DOHH2 (cell line): ENCODE measurements around the gene PCDHB10.
"Not testable (repeated sequence)": the region's sequence is repeated elsewhere in the genome, so short reads cannot be mapped to it uniquely, and the experiment has no call there.

Source experiments
- H3F3A ChIP-seq: fragments of 200-600 bp; sonication (generic), shearing (Covaris generic); 2 replicates; pipeline ENCODE4 v1.6.0; 2016; ENCODE audit warnings: antibody characterized with exemption, mild to moderate bottlenecking; ENCODE audit not compliant: control insufficient read depth, insufficient read depth
- H3K27ac ChIP-seq: fragments of 200-600 bp; sonication (generic); 2 replicates; pipeline ENCODE4 v1.5.1; 2014; ENCODE audit warnings: low read depth, mild to moderate bottlenecking, low read length, moderate library complexity
- H3K27me3 ChIP-seq: fragments of 200-600 bp; sonication (generic); 2 replicates; pipeline ENCODE4 v1.6.1; 2014; ENCODE audit warnings: mild to moderate bottlenecking, low read length, mixed read lengths; ENCODE audit not compliant: control insufficient read depth
- H3K36me3 ChIP-seq: fragments of 200-600 bp; sonication (generic); 2 replicates; pipeline ENCODE4 v1.6.1; 2014; ENCODE audit warnings: mild to moderate bottlenecking, low read length, moderate library complexity, mixed read lengths; ENCODE audit not compliant: control insufficient read depth
- H3K4me1 ChIP-seq: fragments of 200-600 bp; sonication (generic); 2 replicates; pipeline ENCODE4 v1.6.1; 2014; ENCODE audit warnings: mild to moderate bottlenecking, low read length, mixed read lengths; ENCODE audit not compliant: control insufficient read depth
- H3K4me2 ChIP-seq: fragments of 200-600 bp; sonication (generic); 2 replicates; pipeline ENCODE4 v1.6.0; 2014; ENCODE audit warnings: mild to moderate bottlenecking, low read length, moderate library complexity
- H3K4me3 ChIP-seq: fragments of 200-600 bp; sonication (generic); 2 replicates; pipeline ENCODE4 v1.5.1; 2014; ENCODE audit warnings: mild to moderate bottlenecking, low read length, mixed read lengths
- H3K79me2 ChIP-seq: fragments of 200-600 bp; sonication (generic); 2 replicates; pipeline ENCODE4 v1.6.1; 2014; ENCODE audit warnings: mild to moderate bottlenecking, low read length, mixed read lengths; ENCODE audit not compliant: control insufficient read depth
- H3K9me2 ChIP-seq: fragments of 200-600 bp; sonication (generic); replicated peaks from 2 replicates; pipeline ENCODE4 v1.6.1; 2014; ENCODE audit warnings: mild to moderate bottlenecking, low read length, mixed read lengths; ENCODE audit not compliant: control insufficient read depth
- H3K9me3 ChIP-seq: fragments of 200-600 bp; sonication (generic); 2 replicates; pipeline ENCODE4 v1.6.1; 2014; ENCODE audit warnings: antibody characterized with exemption, low read length, mixed read lengths; ENCODE audit not compliant: control insufficient read depth, insufficient read depth
- H4K20me1 ChIP-seq: fragments of 200-600 bp; sonication (generic); 2 replicates; pipeline ENCODE4 v1.6.0; 2014; ENCODE audit warnings: low read depth, mild to moderate bottlenecking, antibody characterized with exemption, low read length, moderate library complexity; ENCODE audit not compliant: control insufficient read depth, insufficient read depth
- EZH2phosphoT487 ChIP-seq: fragments of 200-600 bp; sonication (generic); IDR thresholded peaks from 2 replicates; pipeline ENCODE4 v1.6.1; 2017; ENCODE audit warnings: borderline replicate concordance, mild to moderate bottlenecking, antibody characterized with exemption, low read length, moderate library complexity, mixed read lengths
- TF ChIP-seq, protein P1 (sequence below): fragments of 200-600 bp; sonication (generic); IDR thresholded peaks from one replicate; pipeline ENCODE4 v1.5.1; 2014; ENCODE audit warnings: antibody characterized with exemption, mild to moderate bottlenecking, low read depth, low read length; ENCODE audit not compliant: poor library complexity, severe bottlenecking

Gene PCDHB10

DNA sequence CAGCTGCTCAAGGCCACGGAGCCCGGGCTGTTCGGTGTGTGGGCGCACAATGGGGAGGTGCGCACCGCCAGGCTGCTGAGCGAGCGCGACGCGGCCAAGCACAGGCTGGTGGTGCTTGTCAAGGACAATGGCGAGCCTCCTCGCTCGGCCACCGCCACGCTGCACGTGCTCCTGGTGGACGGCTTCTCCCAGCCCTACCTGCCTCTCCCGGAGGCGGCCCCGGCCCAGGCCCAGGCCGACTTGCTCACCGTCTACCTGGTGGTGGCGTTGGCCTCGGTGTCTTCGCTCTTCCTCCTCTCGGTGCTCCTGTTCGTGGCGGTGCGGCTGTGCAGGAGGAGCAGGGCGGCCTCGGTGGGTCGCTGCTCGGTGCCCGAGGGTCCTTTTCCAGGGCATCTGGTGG lies 3.0 kb upstream of the PCDHB10 start:
- H3K4me1 ChIP-seq, H4K20me1 ChIP-seq, H3K79me2 ChIP-seq, H3K36me3 ChIP-seq, H3F3A ChIP-seq, H3K9me2 ChIP-seq, H3K9me3 ChIP-seq, H3K27ac ChIP-seq, H3K27me3 ChIP-seq, H3K4me3 ChIP-seq, H3K4me2 ChIP-seq: not testable (repeated sequence)

DNA sequence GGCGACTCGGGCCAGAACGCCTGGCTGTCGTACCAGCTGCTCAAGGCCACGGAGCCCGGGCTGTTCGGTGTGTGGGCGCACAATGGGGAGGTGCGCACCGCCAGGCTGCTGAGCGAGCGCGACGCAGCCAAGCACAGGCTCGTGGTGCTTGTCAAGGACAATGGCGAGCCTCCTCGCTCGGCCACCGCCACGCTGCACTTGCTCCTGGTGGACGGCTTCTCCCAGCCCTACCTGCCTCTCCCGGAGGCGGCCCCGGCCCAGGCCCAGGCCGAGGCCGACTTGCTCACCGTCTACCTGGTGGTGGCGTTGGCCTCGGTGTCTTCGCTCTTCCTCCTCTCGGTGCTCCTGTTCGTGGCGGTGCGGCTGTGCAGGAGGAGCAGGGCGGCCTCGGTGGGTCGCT lies 2.2 kb downstream of the PCDHB10 start:
- H3K27me3 ChIP-seq, H3K4me1 ChIP-seq, H3K79me2 ChIP-seq, H3K9me3 ChIP-seq, H3K27ac ChIP-seq, H3K9me2 ChIP-seq, H3K4me3 ChIP-seq, H3F3A ChIP-seq, H4K20me1 ChIP-seq, H3K4me2 ChIP-seq, H3K36me3 ChIP-seq: not testable (repeated sequence)

DNA sequence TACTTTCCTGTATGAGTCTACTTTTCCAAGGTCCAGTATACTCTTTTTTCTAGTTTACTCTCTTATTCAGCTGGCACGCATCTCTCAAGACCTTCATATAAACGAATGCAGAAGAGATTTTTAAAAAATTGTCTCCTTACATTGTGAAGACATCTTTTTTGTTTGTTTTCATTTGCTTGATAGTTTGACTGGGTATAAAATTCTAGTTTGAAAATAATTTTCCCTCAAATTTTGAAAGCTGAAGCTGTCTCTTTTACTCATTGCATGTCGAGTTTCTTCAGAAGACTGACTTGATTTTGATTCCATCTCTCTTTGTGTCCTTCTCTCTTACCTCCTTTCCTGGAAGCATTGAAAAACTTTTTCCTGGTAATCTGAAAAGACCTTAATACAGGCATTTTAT lies 4.2 kb downstream of the PCDHB10 start:
- no peak overlapping the region for H3K4me3 ChIP-seq
- no peaks in the 10 kb centered on the region for H4K20me1 ChIP-seq
- H3K4me2 ChIP-seq: no peak overlapping the region
- H3K79me2 ChIP-seq: no peaks in the 10 kb centered on the region
- H3K27me3 ChIP-seq: no peaks in the 10 kb centered on the region
- no peaks in the 10 kb centered on the region for H3K9me2 ChIP-seq
- TF ChIP-seq, protein P1, sequence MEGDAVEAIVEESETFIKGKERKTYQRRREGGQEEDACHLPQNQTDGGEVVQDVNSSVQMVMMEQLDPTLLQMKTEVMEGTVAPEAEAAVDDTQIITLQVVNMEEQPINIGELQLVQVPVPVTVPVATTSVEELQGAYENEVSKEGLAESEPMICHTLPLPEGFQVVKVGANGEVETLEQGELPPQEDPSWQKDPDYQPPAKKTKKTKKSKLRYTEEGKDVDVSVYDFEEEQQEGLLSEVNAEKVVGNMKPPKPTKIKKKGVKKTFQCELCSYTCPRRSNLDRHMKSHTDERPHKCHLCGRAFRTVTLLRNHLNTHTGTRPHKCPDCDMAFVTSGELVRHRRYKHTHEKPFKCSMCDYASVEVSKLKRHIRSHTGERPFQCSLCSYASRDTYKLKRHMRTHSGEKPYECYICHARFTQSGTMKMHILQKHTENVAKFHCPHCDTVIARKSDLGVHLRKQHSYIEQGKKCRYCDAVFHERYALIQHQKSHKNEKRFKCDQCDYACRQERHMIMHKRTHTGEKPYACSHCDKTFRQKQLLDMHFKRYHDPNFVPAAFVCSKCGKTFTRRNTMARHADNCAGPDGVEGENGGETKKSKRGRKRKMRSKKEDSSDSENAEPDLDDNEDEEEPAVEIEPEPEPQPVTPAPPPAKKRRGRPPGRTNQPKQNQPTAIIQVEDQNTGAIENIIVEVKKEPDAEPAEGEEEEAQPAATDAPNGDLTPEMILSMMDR: no peak
- no peak for TF ChIP-seq EZH2phosphoT487
- no peaks in the 10 kb centered on the region for H3K4me1 ChIP-seq
- H3K9me3 ChIP-seq: no peaks in the 10 kb centered on the region; the same call in 1 of the 2 replicates
- no peaks in the 10 kb centered on the region for H3K36me3 ChIP-seq
- no peak overlapping the region for H3K27ac ChIP-seq
- H3F3A ChIP-seq: no peaks in the 10 kb centered on the region; the same call in 1 of the 2 replicates

DNA sequence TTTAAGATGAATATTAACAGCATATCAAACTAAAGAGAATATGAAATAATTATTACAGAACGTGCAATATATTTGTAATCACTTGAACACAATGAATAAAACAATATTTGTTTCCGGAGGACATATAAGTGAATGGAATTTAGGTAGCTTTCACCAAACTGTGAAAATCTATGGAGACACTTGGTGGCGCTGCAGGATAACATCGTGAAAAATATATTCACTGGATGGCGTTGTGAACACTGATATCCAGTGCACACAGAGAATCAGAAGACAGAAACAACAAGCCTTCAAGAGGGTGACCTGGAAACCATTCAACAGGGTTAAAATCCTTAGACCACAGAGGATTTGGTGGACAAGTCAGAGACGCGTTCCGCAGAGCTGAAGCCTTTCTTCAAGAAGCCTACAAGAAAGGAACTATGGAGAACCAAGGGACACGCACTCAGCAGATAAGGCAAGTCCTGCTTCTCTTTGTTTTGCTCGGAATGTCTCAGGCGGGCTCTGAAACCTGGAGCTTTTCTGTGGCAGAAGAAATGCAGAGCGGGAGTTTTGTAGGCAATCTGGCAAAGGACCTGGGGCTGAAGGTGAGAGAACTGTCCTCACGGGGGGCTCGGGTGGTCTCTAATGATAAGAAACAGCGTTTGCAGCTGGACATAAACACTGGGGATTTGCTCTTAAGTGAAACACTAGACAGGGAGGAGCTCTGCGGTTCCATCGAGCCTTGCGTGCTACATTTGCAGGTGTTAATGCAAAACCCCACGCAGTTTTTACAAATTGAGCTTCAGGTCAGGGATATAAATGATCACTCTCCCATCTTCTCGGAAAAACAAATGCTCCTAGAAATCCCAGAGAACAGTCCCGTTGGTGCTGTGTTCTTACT lies 7.4 kb downstream of the PCDHB10 start, which contains the start of gene PCDHB11:
TSS of gene PCDHB11 (plus strand) at position 269 of the 877 bp plus-strand sequence. CDS start at position 417, 148 bp downstream.
- TF ChIP-seq EZH2phosphoT487: no peak
- TF ChIP-seq, protein P1: peak; percentile 58
- Histone ChIP-seq H3K27me3 (no peaks in the 10 kb centered on the region), H3K4me3 (no peak within 1 kb of the TSS), H3K9me2 (no peaks in the 10 kb centered on the region), H3K4me1 (no peaks in the 10 kb centered on the region), H4K20me1 (no peaks in the 10 kb centered on the region), H3K27ac (no peak within 1 kb of the TSS), H3K9me3 (no peaks in the 10 kb centered on the region; the same call in 1 of the 2 replicates), H3K4me2 (no peak within 1 kb of the TSS), H3F3A (no peaks in the 10 kb centered on the region; the same call in 1 of the 2 replicates), H3K79me2 (no peaks in the 10 kb centered on the region), H3K36me3 (no peaks in the 10 kb centered on the region)

DNA sequence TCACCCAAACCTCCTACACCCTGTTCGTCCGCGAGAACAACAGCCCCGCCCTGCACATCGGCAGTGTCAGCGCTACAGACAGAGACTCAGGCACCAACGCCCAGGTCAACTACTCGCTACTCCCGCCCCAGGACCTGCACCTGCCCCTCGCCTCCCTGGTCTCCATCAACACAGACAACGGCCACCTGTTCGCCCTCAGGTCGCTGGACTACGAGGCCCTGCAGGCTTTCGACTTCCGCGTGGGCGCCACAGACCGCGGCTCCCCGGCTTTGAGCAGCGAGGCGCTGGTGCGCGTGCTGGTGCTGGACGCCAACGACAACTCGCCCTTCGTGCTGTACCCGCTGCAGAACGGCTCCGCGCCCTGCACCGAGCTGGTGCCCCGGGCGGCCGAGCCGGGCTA lies 9.0 kb downstream of the PCDHB10 start:
- not testable (repeated sequence) for H3K9me2 ChIP-seq, H3K9me3 ChIP-seq, H3K79me2 ChIP-seq, H3K36me3 ChIP-seq, H3K27ac ChIP-seq, H3K27me3 ChIP-seq, H3K4me1 ChIP-seq, H3K4me3 ChIP-seq, H3K4me2 ChIP-seq, H4K20me1 ChIP-seq, H3F3A ChIP-seq

DNA sequence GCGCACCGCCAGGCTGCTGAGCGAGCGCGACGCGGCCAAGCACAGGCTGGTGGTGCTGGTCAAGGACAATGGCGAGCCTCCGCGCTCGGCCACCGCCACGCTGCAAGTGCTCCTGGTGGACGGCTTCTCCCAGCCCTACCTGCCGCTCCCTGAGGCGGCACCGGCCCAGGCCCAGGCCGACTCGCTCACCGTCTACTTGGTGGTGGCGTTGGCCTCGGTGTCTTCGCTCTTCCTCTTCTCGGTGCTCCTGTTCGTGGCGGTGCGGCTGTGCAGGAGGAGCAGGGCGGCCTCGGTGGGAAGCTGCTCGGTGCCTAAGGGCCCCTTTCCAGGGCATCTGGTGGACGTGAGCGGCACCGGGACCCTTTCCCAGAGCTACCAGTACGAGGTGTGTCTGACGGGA lies 9.5 kb downstream of the PCDHB10 start:
- H3K4me3 ChIP-seq, H4K20me1 ChIP-seq, H3K9me3 ChIP-seq, H3K4me1 ChIP-seq, H3K36me3 ChIP-seq, H3K4me2 ChIP-seq, H3K79me2 ChIP-seq, H3K9me2 ChIP-seq, H3K27ac ChIP-seq, H3F3A ChIP-seq, H3K27me3 ChIP-seq: not testable (repeated sequence)
